GM06990 (cell line): ENCODE data around the gene HSPB1.

Experiments
- DNase-seq: peaks from one replicate; pipeline ENCODE4 v3.0.0-alpha.2; 2011; ENCODE audit not compliant: insufficient read length; ENCODE audit errors: extremely low read depth
- H3K27me3 ChIP-seq: replicated peaks from 2 replicates; pipeline ENCODE4 v1.6.0; 2011; ENCODE audit warnings: low read length; ENCODE audit not compliant: control insufficient read depth, insufficient read depth
- H3K36me3 ChIP-seq: 2 replicates; pipeline ENCODE4 v1.5.1; 2011; ENCODE audit warnings: low read length; ENCODE audit not compliant: control insufficient read depth, insufficient read depth
- H3K4me3 ChIP-seq: replicated peaks from 2 replicates; pipeline ENCODE4 v1.5.1; 2011; ENCODE audit warnings: low read depth, mild to moderate bottlenecking, control low read depth, low read length
- CTCF ChIP-seq: IDR thresholded peaks from 2 replicates; pipeline ENCODE4 v1.5.1; 2011; ENCODE audit warnings: low read length, control low read depth, mild to moderate bottlenecking, inconsistent platforms; ENCODE audit not compliant: insufficient read depth, poor library complexity, severe bottlenecking

The HSPB1 gene

GRCh38 chr7:76347710-76348109 is 45.2 kb downstream of the HSPB1 start:
- Histone ChIP-seq H3K27me3 (no peaks in the 10 kb centered on the region), H3K4me3 (no peak overlapping the region), H3K36me3 (peaks cover 24% of the 10 kb centered on the region)
- no peak for DNase-seq
- no peak for TF ChIP-seq CTCF

GRCh38 chr7:76349313-76349885 is 46.9 kb downstream of the HSPB1 start:
- DNase-seq: no peak
- Histone ChIP-seq H3K27me3 (no peaks in the 10 kb centered on the region), H3K4me3 (no peak overlapping the region), H3K36me3 (peaks cover 17% of the 10 kb centered on the region)
- TF ChIP-seq CTCF: no peak

- no peak for DNase-seq
- H3K4me3 ChIP-seq: no peak overlapping the region
- peaks cover 10% of the 10 kb centered on the region for H3K36me3 ChIP-seq
- no peaks in the 10 kb centered on the region for H3K27me3 ChIP-seq
- TF ChIP-seq CTCF: no peak
Observed at GRCh38 chr7:76351372-76351771, 48.9 kb downstream of the HSPB1 start.

- Histone ChIP-seq H3K27me3 (no peaks in the 10 kb centered on the region), H3K4me3 (no peak overlapping the region), H3K36me3 (peaks cover 4% of the 10 kb centered on the region)
- DNase-seq: no peak
- no peak for TF ChIP-seq CTCF
Observed at GRCh38 chr7:76352193-76352592, 49.7 kb downstream of the HSPB1 start.

GRCh38 chr7:76353744-76354143 is 51.3 kb downstream of the HSPB1 start:
- no peak for TF ChIP-seq CTCF
- no peak for DNase-seq
- Histone ChIP-seq H3K27me3 (no peaks in the 10 kb centered on the region), H3K36me3 (peaks cover 4% of the 10 kb centered on the region), H3K4me3 (no peak overlapping the region)
